Neural progenitor cell (in vitro differentiated cells): Measurements from ENCODE around the gene BMP8B.
"Not testable (repeated sequence)": the region's sequence is repeated elsewhere in the genome, so short reads cannot be mapped to it uniquely, and the experiment has no call there.

ENCODE experiments used
- EZH2 ChIP-seq: fragments of 200-600 bp; sonication (generic); IDR thresholded peaks from 2 replicates; pipeline ENCODE4 v1.6.1; 2017; ENCODE audit warnings: antibody characterized with exemption, mild to moderate bottlenecking, moderate library complexity
- TF ChIP-seq, protein P1 (sequence below): fragments of 200-600 bp; sonication (generic); IDR thresholded peaks from 2 replicates; pipeline ENCODE4 v1.5.1; 2017; ENCODE audit warnings: antibody characterized with exemption, mild to moderate bottlenecking

GRCh38 chr1:39775141-39775540 lies 13.5 kb downstream of the BMP8B start:
- TF ChIP-seq, protein P1, sequence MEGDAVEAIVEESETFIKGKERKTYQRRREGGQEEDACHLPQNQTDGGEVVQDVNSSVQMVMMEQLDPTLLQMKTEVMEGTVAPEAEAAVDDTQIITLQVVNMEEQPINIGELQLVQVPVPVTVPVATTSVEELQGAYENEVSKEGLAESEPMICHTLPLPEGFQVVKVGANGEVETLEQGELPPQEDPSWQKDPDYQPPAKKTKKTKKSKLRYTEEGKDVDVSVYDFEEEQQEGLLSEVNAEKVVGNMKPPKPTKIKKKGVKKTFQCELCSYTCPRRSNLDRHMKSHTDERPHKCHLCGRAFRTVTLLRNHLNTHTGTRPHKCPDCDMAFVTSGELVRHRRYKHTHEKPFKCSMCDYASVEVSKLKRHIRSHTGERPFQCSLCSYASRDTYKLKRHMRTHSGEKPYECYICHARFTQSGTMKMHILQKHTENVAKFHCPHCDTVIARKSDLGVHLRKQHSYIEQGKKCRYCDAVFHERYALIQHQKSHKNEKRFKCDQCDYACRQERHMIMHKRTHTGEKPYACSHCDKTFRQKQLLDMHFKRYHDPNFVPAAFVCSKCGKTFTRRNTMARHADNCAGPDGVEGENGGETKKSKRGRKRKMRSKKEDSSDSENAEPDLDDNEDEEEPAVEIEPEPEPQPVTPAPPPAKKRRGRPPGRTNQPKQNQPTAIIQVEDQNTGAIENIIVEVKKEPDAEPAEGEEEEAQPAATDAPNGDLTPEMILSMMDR: not testable (repeated sequence)
- TF ChIP-seq EZH2: not testable (repeated sequence)
